Psoas muscle (tissue), 8 donors: Measurements from ENCODE around the gene SEMA4D. TPM values are rescaled to one million over a fixed set of nuclear protein-coding genes. Genes with fewer than 3 reads are reported as not detected.

Experiments used
- ATAC-seq, 4 donors: fragments of 200-7000 bp; cut with Tn5 transposase; one replicate each; pipeline ENCODE4 v1.9.1; 2020; ENCODE audit warnings: moderate library complexity in 3 of 4, mild to moderate bottlenecking in 2 of 4
- DNase-seq, 2 donors: peaks; one replicate each; pipeline ENCODE4 v3.0.0-alpha.2; 2020
- H3K27ac ChIP-seq: fragments of 200-600 bp; one replicate; pipeline ENCODE4 v1.8.0; 2022
- H3K27me3 ChIP-seq, 3 donors: fragments of 200-600 bp in 1 of 3; one replicate each; pipeline versions ENCODE4 v1.6.1 to v1.8.0; 2013 to 2022; ENCODE audit warnings: low read length in 2 of 3, mild to moderate bottlenecking in 2 of 3, moderate library complexity in 1 of 3; ENCODE audit not compliant: insufficient read depth in 3 of 3
- H3K36me3 ChIP-seq, 2 donors: fragments of 200-600 bp in 1 of 2; one replicate each; pipeline versions ENCODE4 v1.6.1 to v1.8.0; 2013 to 2022; ENCODE audit warnings: low read depth in 1 of 2, mild to moderate bottlenecking in 1 of 2, moderate library complexity in 1 of 2; ENCODE audit not compliant: insufficient read depth in 1 of 2
- H3K4me1 ChIP-seq: fragments of 200-600 bp; one replicate; pipeline ENCODE4 v1.8.0; 2022
- H3K4me3 ChIP-seq: fragments of 200-600 bp; one replicate; pipeline ENCODE4 v1.8.0; 2022; ENCODE audit warnings: mild to moderate bottlenecking
- H3K9me3 ChIP-seq: fragments of 200-600 bp; one replicate; pipeline ENCODE4 v1.8.0; 2022
- CTCF ChIP-seq: fragments of 200-600 bp; IDR thresholded peaks from one replicate; pipeline ENCODE4 v1.8.0; 2022; ENCODE audit warnings: antibody characterized with exemption
- WGBS, 3 donors: extraction: QIAGEN DNeasy Blood & Tissue Kit; methylation state at CpG; one replicate each; pipeline versions ENCODE4 v1.1.6 to v1.1.7; 2013; 5-methylcytosine and 5-hydroxymethylcytosine counted together
- intact Hi-C, 2 donors: fragments of 100-400 bp; cut with DNase I; formaldehyde crosslinking; loops; one replicate each; pipeline versions ENCODE4 v1.11.0 to v1.14.2; 2022
- polyA plus RNA-seq, 3 donors: library from polyadenylated mRNA; stranded (reverse); fragments of 200-250 nt; gene quantifications; one replicate each; pipeline ENCODE4 v1.2.3, GENCODE V29; 2013
- total RNA-seq, 4 donors: library from RNA; stranded (reverse); fragmentation: NEBNext Ultra II Directional in 2 of 4; extraction: Animal tissue kit (Norgen Biotek cat#: 25700) in 2 of 4; gene quantifications; one replicate each; pipeline versions ENCODE4 v1.2.1 to v1.2.4, GENCODE V29; 2021 to 2023
- donor health status: healthy with polysubstance abuse.
- donor health status: DM: no; HTN: no; CAD: no; lungs with moderate emphysema.
- donor health status: Bipolar disorder and iron deficiency.
- donor health status: healthy.
- donor health status: DM: yes; HTN: yes; CAD: no.
- donor health status: DM: no; HTN: no; CAD: no.
- donor health status: DM: no; HTN: no; CAD: no.
- donor health status: DM: yes; HTN: yes; CAD: no.

The SEMA4D gene
- total and polyA plus RNA-seq, 7 donors = 9.3 to 111 (median 32.1) TPM

DNA sequence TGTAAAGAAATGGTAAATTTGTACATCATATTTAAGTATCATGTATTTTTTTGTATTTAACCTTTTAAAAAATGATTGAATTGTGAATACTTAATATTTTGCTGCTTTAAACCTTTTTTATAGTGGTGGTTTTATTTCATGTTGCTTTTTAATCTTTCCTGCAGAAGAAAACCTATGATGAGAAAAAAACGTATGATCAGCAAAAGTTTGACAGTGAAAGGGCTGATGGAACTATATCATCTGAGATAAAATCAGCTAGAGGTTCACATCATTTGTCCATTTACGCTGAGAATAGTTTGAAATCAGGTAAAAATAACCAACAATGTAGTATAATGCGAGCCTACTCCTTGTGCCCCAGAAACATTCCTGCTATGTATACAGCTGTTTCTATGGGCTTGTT is 172.2 kb downstream of the SEMA4D start:
- intact Hi-C loops = loop anchor here in 1 of 2 donors (10.0 kb wide), 1 partner anchor 219 kb away; no protein-coding TSS in a partner anchor
- Histone ChIP-seq H3K36me3 (peaks cover 12 to 66% of the 10 kb centered on the region in 2 donors), H3K9me3 (no peaks in the 10 kb centered on the region)

DNA sequence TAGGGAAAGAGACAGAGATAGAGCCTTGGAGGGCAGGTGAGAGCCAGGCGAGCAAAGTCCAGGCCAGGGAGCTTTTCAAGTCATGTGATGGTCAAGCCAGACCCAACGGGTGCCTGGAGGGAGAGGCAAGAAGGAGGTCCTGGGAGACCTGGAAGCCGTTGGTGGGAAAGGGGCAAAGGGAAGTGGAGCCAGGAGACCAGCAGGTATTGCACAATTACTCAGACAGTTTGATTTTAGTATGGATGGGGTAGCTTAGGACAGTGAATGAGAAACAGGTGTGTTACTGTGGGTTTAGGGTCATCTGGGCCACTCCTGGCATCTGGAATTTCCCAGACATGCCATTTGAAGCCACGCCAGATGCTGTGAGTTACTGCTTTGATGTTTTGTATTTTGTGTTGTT is 174.5 kb downstream of the SEMA4D start:
- no peak for TF ChIP-seq CTCF
- Histone ChIP-seq H3K4me1 (peaks cover 56% of the 10 kb centered on the region), H3K9me3 (no peaks in the 10 kb centered on the region), H3K4me3 (no peak overlapping the region), H3K36me3 (peaks cover 8 to 54% of the 10 kb centered on the region in 2 donors), H3K27me3 (no peaks in the 10 kb centered on the region), H3K27ac (peak overlapping the region; percentile 47)
- no peak for ATAC-seq
- WGBS, 3 donors = 38 to 46% (median 43%) methylated on average over 4 of the region's 4 CpGs
- intact Hi-C loops = loop anchor here in 1 of 2 donors (10.0 kb wide), 1 partner anchor 221 kb away; no protein-coding TSS in a partner anchor
- DNase-seq = no peak

More for the DNA sequence above, 172.2 kb downstream of the SEMA4D start:
- Histone ChIP-seq H3K27me3 (no peaks in the 10 kb centered on the region), H3K27ac (no peak overlapping the region), H3K4me1 (peaks cover 42% of the 10 kb centered on the region), H3K4me3 (no peak overlapping the region)
- no peak for TF ChIP-seq CTCF
- ATAC-seq = no peak
- WGBS, 3 donors = 83 to 86% (median 85%) methylated on average over 3 of the region's 3 CpGs
- DNase-seq = no peak

- no peak for ATAC-seq
- peaks cover 52% of the 10 kb centered on the region for H3K4me1 ChIP-seq
Observed at GRCh38 chr9:89319015-89319905, 178.7 kb downstream of the SEMA4D start.

More at GRCh38 chr9:89319015-89319905, 178.7 kb downstream of the SEMA4D start:
- DNase-seq = no peak
- Histone ChIP-seq H3K27ac (peak overlapping the region; percentile 100), H3K4me3 (peak overlapping the region; percentile 93), H3K27me3 (no peaks in the 10 kb centered on the region), H3K36me3 (peaks cover 0 to 42% of the 10 kb centered on the region in 2 donors), H3K9me3 (no peaks in the 10 kb centered on the region)
- 1 to 3% (median 2%) methylated on average over 13 of the region's 13 CpGs for WGBS, 3 donors
- intact Hi-C loops = loop anchor here in 1 of 2 donors (2.0 kb wide), 1 partner anchor 230 kb away; no protein-coding TSS in a partner anchor
- no peak for TF ChIP-seq CTCF
